HTR-8/SVneo (cell line): ENCODE measurements around the gene TM6SF1.
"Not testable (repeated sequence)": the region's sequence is repeated elsewhere in the genome, so short reads cannot be mapped to it uniquely, and the experiment has no call there.

ENCODE experiments used
- DNase-seq: peaks from one replicate; pipeline ENCODE4 v3.0.0; 2011; ENCODE audit warnings: low spot score, mixed read lengths; ENCODE audit not compliant: insufficient read length
- FAIRE-seq: peaks from 2 replicates; lab custom pipeline; 2011; peaks lifted over from hg19 to GRCh38; lab: Jason Lieb, UNC

The TM6SF1 gene

GRCh38 chr15:83113881-83114674 is 6.6 kb downstream of the TM6SF1 start:
- no peak for FAIRE-seq
- DNase-seq: no peak

GRCh38 chr15:83114856-83115255 is 7.4 kb downstream of the TM6SF1 start:
- FAIRE-seq (no peak), DNase-seq (no peak)

GRCh38 chr15:83115410-83115809 is 8.0 kb downstream of the TM6SF1 start:
- FAIRE-seq: no peak
- DNase-seq: no peak

GRCh38 chr15:83115831-83116565 is 8.6 kb downstream of the TM6SF1 start:
- FAIRE-seq: no peak

GRCh38 chr15:83118291-83118827 is 10.9 kb downstream of the TM6SF1 start:
- DNase-seq: no peak
- FAIRE-seq: no peak

More at GRCh38 chr15:83115831-83116565, 8.6 kb downstream of the TM6SF1 start:
- DNase-seq: no peak

- no peak for DNase-seq
- no peak for FAIRE-seq
These were observed 11.5 kb downstream of the TM6SF1 start for GRCh38 chr15:83118968-83119367.

- no peak for DNase-seq
- no peak for FAIRE-seq
These were observed 12.6 kb downstream of the TM6SF1 start for GRCh38 chr15:83119968-83120581.

GRCh38 chr15:83123529-83123928 is 16.1 kb downstream of the TM6SF1 start:
- no peak for DNase-seq
- FAIRE-seq: no peak

GRCh38 chr15:83127547-83128150 is 20.2 kb downstream of the TM6SF1 start:
- DNase-seq: no peak
- no peak for FAIRE-seq

GRCh38 chr15:83129791-83130190 is 22.3 kb downstream of the TM6SF1 start:
- no peak for FAIRE-seq
- no peak for DNase-seq

GRCh38 chr15:83132861-83133523 is 25.5 kb downstream of the TM6SF1 start:
- FAIRE-seq (no peak), DNase-seq (no peak)

- DNase-seq, FAIRE-seq: not testable (repeated sequence)
These were observed 34.7 kb downstream of the TM6SF1 start for GRCh38 chr15:83142151-83142550.

GRCh38 chr15:83144771-83145170 is 37.3 kb downstream of the TM6SF1 start:
- FAIRE-seq: no peak

GRCh38 chr15:83153288-83153687 is 45.8 kb downstream of the TM6SF1 start:
- DNase-seq: no peak
- FAIRE-seq: no peak

More at GRCh38 chr15:83144771-83145170, 37.3 kb downstream of the TM6SF1 start:
- no peak for DNase-seq

GRCh38 chr15:83155942-83156341 is 48.5 kb downstream of the TM6SF1 start:
- no peak for FAIRE-seq

GRCh38 chr15:83158393-83158792 is 50.9 kb downstream of the TM6SF1 start:
- no peak for FAIRE-seq
- DNase-seq: no peak

More at GRCh38 chr15:83155942-83156341, 48.5 kb downstream of the TM6SF1 start:
- no peak for DNase-seq

- DNase-seq (no peak), FAIRE-seq (no peak)
These were observed 53.3 kb downstream of the TM6SF1 start for GRCh38 chr15:83160741-83161140.

- FAIRE-seq (no peak), DNase-seq (no peak)
These were observed 55.6 kb downstream of the TM6SF1 start for GRCh38 chr15:83163032-83163431.

GRCh38 chr15:83164111-83164770 is 56.8 kb downstream of the TM6SF1 start:
- peak; percentile 14 for DNase-seq
- no peak for FAIRE-seq
